ENCODE results near the gene MAMDC2. TPM values are rescaled to one million over a fixed set of nuclear protein-coding genes. Genes with fewer than 3 reads are reported as not detected.

Gene MAMDC2
- total RNA-seq, 1 donor from 2014 or later: 4.0 TPM

GRCh38 chr9:70083429-70083828 is 39.8 kb downstream of the MAMDC2 start:
- Mint-ChIP-seq H3K4me3 (no peak overlapping the region), H3K27me3 (peaks cover 3% of the 10 kb centered on the region), H3K9me3 (no peaks in the 10 kb centered on the region), H3K4me1 (ENCODE audit: unreplicated experiment) (peaks cover 6% of the 10 kb centered on the region), H3K27ac (no peak overlapping the region), H3K36me3 (no peaks in the 10 kb centered on the region)
- DNase-seq (ENCODE audit: extremely low spot score, unreplicated experiment): no peak
- no peak for TF ChIP-seq CTCF (conservative IDR thresholded peaks at IDR 0.05)

- H3K27me3 Mint-ChIP-seq: peaks cover 3% of the 10 kb centered on the region
- no peak overlapping the region for H3K27ac Mint-ChIP-seq
- no peak for TF ChIP-seq CTCF (conservative IDR thresholded peaks at IDR 0.05)
- H3K9me3 Mint-ChIP-seq: no peaks in the 10 kb centered on the region
- H3K36me3 Mint-ChIP-seq: no peaks in the 10 kb centered on the region
- peaks cover 6% of the 10 kb centered on the region for H3K4me1 Mint-ChIP-seq (ENCODE audit: unreplicated experiment)
- H3K4me3 Mint-ChIP-seq: no peak overlapping the region
- no peak for DNase-seq (ENCODE audit: extremely low spot score, unreplicated experiment)
These were observed 41.6 kb downstream of the MAMDC2 start for GRCh38 chr9:70085241-70085640.

- Mint-ChIP-seq H3K9me3 (no peaks in the 10 kb centered on the region), H3K27me3 (no peaks in the 10 kb centered on the region), H3K36me3 (no peaks in the 10 kb centered on the region), H3K4me3 (no peak overlapping the region), H3K27ac (no peak overlapping the region), H3K4me1 (ENCODE audit: unreplicated experiment) (no peaks in the 10 kb centered on the region)
- DNase-seq (ENCODE audit: extremely low spot score, unreplicated experiment): no peak
- no peak for TF ChIP-seq CTCF (conservative IDR thresholded peaks at IDR 0.05)
These were observed 47.5 kb downstream of the MAMDC2 start for GRCh38 chr9:70091103-70091502.

GRCh38 chr9:70091572-70091971 is 47.9 kb downstream of the MAMDC2 start:
- DNase-seq (ENCODE audit: extremely low spot score, unreplicated experiment): no peak
- no peak overlapping the region for H3K4me3 Mint-ChIP-seq
- no peaks in the 10 kb centered on the region for H3K27me3 Mint-ChIP-seq
- H3K27ac Mint-ChIP-seq: no peak overlapping the region
- no peaks in the 10 kb centered on the region for H3K36me3 Mint-ChIP-seq
- no peaks in the 10 kb centered on the region for H3K4me1 Mint-ChIP-seq (ENCODE audit: unreplicated experiment)
- no peaks in the 10 kb centered on the region for H3K9me3 Mint-ChIP-seq
- no peak for TF ChIP-seq CTCF (conservative IDR thresholded peaks at IDR 0.05)

- TF ChIP-seq CTCF (conservative IDR thresholded peaks at IDR 0.05): no peak
- no peak for DNase-seq (ENCODE audit: extremely low spot score, unreplicated experiment)
- Mint-ChIP-seq H3K4me1 (ENCODE audit: unreplicated experiment) (no peaks in the 10 kb centered on the region), H3K4me3 (no peak overlapping the region), H3K36me3 (no peaks in the 10 kb centered on the region), H3K27ac (no peak overlapping the region), H3K27me3 (no peaks in the 10 kb centered on the region), H3K9me3 (no peaks in the 10 kb centered on the region)
These were observed 48.5 kb downstream of the MAMDC2 start for GRCh38 chr9:70092190-70092589.

GRCh38 chr9:70093095-70093494 is 49.4 kb downstream of the MAMDC2 start:
- no peaks in the 10 kb centered on the region for H3K9me3 Mint-ChIP-seq
- H3K4me3 Mint-ChIP-seq: no peak overlapping the region

More at GRCh38 chr9:70093095-70093494, 49.4 kb downstream of the MAMDC2 start:
- no peaks in the 10 kb centered on the region for H3K36me3 Mint-ChIP-seq
- no peak for DNase-seq (ENCODE audit: extremely low spot score, unreplicated experiment)
- no peak overlapping the region for H3K27ac Mint-ChIP-seq
- no peaks in the 10 kb centered on the region for H3K27me3 Mint-ChIP-seq
- no peak for TF ChIP-seq CTCF (conservative IDR thresholded peaks at IDR 0.05)
- H3K4me1 Mint-ChIP-seq (ENCODE audit: unreplicated experiment): no peaks in the 10 kb centered on the region
